Retina (tissue), 1 donor: ENCODE data around the gene PIGP.
"Not testable (repeated sequence)": the region's sequence is repeated elsewhere in the genome, so short reads cannot be mapped to it uniquely, and the experiment has no call there.

Experiments used
- DNase-seq: peaks from one replicate; pipeline ENCODE4 v3.0.0-alpha.2; 2016

Gene PIGP

DNA sequence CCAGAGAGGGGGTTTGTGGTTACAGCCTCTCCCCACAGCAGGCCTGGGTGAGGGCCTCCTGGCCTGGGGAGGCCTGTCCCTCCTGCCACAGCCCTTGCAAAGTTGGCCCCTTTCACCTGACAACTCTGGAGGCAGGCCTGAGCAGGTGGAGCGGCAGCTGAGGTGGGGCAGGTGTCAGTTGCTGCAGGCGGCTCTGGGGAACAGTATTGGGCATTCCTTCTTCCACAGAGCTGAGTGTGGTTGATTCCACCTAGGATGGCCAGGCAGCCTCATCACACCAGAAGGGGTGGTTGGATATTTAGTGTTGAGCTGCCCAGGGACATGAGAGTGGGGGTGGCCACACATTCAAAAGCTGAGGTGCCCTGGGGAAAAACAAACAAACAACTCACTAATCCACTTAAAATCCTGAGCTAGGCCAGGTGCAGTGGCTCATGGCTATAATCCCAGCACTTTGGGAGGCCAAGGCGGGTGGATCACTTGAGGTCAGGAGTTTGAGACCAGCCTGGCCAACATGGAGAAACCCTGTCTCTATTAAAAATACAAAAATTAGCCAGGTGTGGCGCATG lies 31.1 kb downstream of the PIGP start:
- no peak for DNase-seq

DNA sequence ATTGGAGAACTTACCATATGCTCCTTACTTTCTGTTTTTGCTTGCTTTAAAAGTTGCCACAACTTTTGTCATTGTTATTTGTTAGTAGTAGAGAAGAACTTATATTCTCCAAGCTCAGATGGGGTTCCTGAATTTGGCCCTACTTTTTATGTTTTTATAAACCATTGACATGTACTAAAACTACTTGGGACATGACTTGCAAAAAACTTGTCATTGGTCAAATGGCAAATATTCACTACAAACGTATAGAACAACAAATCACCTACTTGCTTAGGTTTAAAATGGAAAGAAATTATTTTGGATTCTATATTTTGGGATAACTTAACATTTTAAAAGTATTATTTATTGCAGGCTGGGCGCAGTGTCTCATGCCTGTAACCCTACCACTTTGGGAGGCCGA lies 32.7 kb downstream of the PIGP start:
- DNase-seq, result no peak

DNA sequence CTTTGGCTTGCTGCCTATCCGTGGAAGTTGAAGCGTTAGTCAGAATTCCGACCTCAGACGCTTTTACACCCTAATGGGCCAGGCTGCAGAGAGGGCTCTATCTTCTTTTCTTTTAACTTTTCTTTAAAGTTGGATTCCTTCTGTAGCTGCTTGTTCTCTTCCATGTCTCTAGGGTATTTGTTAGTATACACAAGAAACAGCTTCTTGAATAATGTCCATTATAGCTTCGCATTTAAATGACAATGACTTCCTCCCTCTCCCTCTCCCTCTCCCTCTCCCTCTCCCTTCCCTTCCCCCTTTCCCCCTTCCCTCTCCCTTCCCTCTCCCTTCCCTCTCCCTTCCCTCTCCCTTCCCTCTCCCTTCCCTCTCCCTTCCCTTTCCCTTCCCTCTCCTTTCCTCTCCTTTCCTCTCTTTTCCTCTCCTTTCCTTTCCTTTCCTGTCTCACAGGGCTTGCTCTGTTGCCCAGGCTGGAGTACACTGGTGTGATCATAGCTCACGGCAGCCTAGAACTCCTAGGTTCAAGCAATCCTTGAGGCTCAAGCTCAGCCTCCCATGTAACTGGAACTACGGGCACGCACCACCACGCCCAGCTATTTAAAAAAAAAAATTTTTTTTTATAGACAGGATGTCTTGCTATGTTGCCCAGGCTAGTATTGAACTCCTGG lies 33.3 kb downstream of the PIGP start:
- no peak for DNase-seq

DNA sequence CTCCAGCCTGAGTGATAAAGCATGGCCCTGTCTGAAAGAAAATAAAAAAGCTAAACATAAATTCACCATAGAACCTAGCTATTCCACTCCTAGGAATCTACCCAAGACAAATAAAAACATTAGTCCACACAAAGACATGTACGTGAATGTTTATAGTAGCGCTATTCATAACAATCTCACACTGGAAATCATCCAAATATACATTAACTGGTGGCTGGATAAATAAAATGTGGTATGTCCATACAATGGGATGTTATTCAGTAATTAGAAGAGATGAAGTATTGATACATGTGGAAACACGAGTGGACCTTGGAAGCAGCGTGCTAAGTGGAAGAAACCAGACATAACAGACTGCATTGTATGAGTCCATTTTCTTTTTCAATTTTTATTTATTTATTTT lies 36.7 kb downstream of the PIGP start:
- no peak for DNase-seq

DNA sequence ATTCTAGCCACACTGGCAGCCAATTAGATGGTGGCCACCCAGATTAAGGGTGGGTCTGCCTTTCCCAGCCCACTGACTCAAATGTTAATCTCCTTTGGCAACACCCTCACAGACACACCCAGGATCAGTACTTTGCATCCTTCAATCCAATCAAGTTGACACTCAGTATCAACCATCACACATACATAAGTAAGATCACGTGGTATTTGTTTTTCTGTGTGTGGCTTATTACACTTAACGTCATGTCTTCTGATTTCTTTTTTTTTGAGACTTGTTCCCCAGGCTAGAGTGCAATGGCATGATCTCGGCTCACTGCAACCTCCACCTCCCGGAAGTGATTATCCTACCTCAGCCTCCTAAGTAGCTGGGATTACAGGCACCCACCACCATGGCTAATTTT lies 38.5 kb downstream of the PIGP start:
- DNase-seq, result not testable (repeated sequence)

DNA sequence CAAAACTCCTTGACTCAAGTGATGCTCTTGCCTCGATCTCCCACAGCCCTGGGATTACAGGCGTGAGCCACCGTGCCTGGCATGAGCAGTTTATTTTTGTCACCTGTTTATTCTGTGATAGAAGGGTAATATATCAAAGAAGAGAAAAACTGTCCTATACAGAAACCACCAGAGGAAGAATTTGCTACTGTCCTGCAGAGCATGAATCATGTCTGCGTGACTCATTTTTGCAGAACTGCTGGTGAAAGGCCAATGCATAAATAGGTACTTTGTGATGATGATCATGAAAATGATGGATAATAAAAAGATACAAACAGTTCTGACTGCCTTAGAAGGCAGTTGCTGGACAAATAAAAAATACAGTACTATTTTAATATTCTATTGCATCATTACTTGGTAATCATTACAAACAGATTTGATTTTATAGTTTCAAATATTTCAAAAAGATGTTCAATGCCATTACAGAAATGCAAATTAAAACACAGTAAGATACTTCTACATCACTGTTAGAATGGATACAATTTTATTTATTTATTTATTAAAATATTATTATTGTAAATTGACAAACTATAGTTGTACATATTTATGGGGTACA lies 39.9 kb downstream of the PIGP start:
- DNase-seq, result no peak

DNA sequence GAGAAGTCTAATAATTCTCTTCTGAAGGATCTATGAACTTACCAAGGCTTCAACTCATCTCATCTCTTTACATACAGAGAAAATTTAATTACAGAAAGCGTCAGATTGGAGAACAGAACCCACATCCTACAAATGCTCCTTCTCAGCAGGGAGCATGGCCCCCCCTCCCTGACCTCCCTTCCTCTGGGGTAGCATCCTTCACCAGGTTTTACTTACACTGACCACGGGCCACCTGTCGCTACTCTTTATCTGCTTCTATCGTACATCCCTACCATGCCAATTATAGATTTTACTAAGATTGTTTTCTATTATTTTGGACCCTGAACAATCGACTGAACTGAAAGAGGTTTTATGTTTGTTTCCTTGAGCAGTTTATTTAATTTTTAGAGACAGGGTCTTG lies 40.6 kb downstream of the PIGP start:
- DNase-seq, result no peak

DNA sequence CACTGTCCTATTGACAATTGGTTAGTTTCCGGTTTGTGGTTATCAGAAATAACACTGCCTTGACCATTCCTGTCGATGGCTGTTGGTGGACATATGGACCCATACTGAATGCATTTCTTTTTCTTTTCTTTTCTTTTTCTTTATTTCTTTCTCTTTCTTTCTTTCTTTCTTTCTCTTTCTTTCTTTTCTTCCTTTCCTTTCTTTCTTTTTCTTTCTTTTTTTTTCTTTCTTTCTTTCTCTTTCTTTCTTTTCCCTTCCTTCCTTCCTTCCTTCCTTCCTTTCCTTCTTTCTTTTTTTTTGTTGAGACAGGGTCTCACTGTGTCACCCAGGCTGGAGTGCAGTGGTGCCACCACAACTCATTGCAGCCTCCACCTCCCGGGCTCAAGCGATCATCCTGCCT lies 42.0 kb downstream of the PIGP start:
- no peak for DNase-seq

DNA sequence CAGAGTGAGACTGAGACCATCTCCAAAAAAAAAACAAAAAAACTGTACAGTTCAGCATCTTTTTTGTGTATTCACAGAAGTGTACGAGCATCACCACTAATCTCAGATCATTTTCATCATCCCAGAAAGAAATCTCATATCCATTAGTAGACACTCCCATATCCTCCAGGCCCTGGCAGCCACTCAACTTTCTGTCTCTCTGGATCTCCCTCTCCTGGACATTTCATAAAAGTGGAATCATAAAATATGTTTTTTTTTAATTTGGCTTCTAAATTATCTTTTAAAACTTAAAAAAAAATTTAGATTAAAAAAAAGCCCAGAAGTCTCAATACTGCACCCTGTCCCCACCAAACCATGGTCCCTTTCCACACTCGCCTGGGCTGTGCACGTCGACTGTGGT lies 44.3 kb downstream of the PIGP start:
- no peak for DNase-seq

DNA sequence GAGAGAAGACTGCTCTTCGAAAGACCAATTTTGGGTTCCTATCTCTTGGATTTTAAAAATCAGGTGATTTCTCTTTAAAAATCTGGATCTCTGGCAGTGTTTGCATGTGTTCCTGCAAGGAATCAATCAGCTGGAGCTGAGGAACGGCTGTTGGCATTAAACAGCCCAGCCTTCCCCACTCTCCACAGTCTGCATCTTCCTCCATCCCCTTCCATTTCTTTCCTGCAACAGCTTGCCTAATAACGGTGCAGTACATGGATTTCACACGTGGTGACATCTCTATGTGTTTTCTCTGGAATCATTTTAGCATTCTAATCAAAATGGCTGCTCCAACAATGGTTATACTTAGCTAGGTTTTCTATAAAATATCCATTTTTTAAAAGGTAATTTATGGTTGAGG lies 46.4 kb downstream of the PIGP start:
- no peak for DNase-seq

DNA sequence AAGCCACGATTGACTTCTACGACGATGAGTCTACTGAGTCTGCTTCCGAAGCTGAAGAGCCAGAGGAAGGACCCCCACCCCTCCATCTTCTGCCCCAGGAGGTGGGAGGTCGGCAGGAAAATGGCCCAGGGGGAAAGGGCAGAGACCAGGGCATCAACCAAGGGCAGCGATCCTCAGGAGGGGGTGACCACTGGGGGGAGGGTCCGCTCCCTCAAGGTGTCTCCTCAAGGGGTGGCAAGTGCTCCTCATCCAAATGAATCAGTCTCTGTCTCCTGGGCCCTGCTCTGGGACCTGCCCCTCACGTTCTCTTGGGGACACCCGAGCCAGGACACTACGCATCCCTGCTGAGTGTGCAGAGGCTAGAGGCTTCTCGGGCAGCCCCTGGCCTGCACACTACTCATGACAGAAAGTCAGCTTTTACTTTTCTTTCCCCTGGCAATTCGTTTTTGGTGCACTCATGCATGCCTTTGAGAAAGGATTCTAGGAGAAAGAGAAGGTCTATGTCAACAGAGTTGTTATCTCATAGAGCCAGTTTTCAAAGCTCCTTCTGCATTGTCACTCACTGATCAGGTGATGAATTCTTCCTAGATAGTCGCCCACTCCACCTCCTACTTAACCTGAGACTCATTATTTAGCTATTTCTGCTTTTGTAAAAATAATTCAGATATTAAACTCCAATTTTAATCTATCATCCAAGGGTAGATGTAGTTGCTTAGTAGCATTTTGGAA lies 54.8 kb downstream of the PIGP start:
- no peak for DNase-seq
